Measurements from ENCODE around the gene KDM4B. TPM values are rescaled to one million over a fixed set of nuclear protein-coding genes. Genes with fewer than 3 reads are reported as not detected.
"Not testable (repeated sequence)": the region's sequence is repeated elsewhere in the genome, so short reads cannot be mapped to it uniquely, and the experiment has no call there.

The KDM4B gene
- polyA plus RNA-seq, 12 donors: 14.3 to 29.3 (median 17.2) TPM; not detected in 1

DNA sequence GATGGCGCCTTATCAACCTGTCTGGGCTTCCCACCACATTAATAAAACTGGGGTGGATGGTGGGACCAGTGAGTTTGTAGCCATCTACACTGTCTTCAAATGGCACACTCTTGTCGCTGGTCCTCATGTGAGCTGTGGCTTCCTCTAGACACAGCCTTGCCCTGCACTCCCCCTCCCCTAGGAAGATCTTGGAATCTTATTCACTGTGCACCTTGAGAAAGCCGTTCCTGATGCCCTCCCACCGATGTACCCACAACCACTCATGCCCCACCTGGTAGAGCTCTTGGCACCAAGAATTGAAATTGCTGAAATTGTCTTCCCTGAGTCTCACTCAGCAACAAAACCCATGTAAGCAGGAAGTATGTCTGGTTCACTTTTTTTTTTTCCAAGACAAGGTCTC lies 225.7 kb downstream of the KDM4B start:
- DNase-seq: no peak

DNA sequence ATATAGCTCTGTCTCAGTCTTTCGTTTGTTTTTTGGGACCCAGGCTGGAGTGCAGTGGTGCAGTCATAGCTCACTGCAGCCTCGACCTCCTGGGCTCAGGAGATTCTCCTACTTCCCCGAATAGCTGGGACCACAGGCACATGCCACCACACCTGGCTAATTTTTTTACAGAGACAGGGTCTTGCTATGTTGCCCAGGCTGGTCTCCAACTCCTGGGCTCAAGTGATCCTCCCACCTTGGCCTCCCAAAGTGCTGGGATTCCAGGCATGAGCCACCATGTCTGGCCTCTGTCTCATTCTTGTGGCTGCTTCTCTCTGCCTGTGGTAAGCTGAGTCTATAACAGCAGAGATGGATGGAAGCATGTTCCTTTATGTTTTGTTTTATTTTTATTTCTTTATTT lies 226.7 kb downstream of the KDM4B start:
- DNase-seq: not testable (repeated sequence)

DNA sequence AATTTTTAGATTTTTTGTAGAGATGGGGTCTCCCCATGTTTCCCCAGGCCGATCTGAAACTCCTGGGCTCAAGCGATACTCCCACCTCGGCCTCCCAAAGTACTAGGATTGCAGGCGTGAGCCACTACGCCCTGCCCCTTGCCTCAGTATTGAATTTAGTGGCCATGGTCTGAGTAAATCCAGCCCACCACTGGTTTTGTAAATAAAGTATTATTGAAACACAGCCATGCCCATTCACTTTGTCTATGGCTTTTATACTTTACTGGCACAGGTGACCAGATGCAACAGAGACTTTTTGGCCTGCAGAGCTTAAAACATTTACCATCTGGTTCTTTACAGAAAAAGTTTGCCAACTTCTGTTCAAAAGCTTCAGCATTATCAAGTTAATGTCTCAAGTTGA lies 227.9 kb downstream of the KDM4B start:
- no peak for DNase-seq

DNA sequence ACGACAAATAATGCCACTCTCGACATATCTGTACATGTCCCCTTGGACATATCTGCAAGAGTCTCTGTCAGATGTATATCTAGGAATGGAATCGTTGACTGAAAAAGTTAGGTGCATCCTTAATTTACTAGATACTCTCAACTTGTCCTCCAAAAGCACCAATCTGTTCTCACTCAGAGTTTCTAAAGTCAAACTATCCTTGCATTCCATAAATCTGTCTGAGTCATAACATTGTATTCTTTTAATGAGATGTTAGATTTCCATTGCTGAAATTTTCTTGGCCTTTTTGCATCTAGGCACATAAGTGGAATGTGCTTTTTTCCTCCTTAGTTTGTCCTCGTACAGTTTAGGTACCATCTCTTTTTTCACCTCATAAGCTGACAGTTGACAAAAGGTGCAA lies 231.9 kb downstream of the KDM4B start:
- DNase-seq: no peak

DNA sequence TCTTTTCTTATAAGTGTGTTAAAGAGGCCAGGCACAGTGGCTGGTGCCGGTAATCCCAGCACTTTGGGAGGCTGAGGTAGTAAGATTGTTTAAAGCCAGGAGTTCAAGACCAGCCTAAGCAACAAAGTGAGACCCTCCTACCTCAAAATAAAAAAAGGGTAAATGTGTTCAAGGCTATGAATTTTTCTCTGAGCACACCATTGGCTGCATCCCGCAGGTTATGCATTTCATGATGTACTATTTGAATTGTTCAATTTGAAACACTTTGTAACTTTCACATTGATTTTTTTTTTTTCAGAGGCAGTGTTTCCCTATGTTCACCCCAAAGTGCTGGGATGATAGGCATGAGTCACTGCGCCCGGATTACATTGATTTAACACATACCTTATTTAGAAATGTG lies 233.6 kb downstream of the KDM4B start:
- DNase-seq: no peak

Other genes starting within 250 kb of the KDM4B start
- 10 to 100 TPM in 11 of 12 donors, not detected in 1; 20.2 to 37.4 (median 25.4) TPM for gene DPP9, start 245.3 kb upstream of the KDM4B start, polyA plus RNA-seq (ENCODE audit: insufficient read length in 12 of 12)
- 1 to 10 TPM in 11 of 12 donors, not detected in 1; 1.7 to 5.0 (median 2.7) TPM for gene FEM1A, start 177.4 kb upstream of the KDM4B start, polyA plus RNA-seq (ENCODE audit: insufficient read length in 12 of 12)
- gene TICAM1, start 137.4 kb upstream of the KDM4B start, polyA plus RNA-seq (ENCODE audit: insufficient read length in 12 of 12): 10 to 100 TPM in 1 of 12 donors, 1 to 10 TPM in 10, not detected in 1; 3.2 to 13.4 (median 4.4) TPM
- 10 to 100 TPM in 11 of 12 donors, not detected in 1; 28.4 to 54.3 (median 33.9) TPM for gene PLIN3, start 101.4 kb upstream of the KDM4B start, polyA plus RNA-seq (ENCODE audit: insufficient read length in 12 of 12)
- under 1 TPM in 5 of 12 donors, not detected in 7; 0.10 to 0.41 (median 0.15) TPM for gene ARRDC5, start 66.2 kb upstream of the KDM4B start, polyA plus RNA-seq (ENCODE audit: insufficient read length in 12 of 12)
- gene UHRF1, start 59.6 kb upstream of the KDM4B start, polyA plus RNA-seq (ENCODE audit: insufficient read length in 12 of 12): 10 to 100 TPM in 11 of 12 donors, not detected in 1; 21.9 to 37.0 (median 26.2) TPM

Measured in muscle of arm (tissue), 12 donors.